Activated naive CD8-positive, alpha-beta T cell treated with anti-CD3 and anti-CD28 coated beads for 36 hours (primary cell): ENCODE results near the gene ISM1. TPM values are rescaled to one million over a fixed set of nuclear protein-coding genes. Genes with fewer than 3 reads are reported as not detected.

ENCODE experiments used
- DNase-seq: peaks from one replicate; pipeline ENCODE4 v3.0.0; 2021
- H3K27ac Mint-ChIP-seq: one replicate; pipeline ENCODE4 v1.8.0; 2022; ENCODE audit warnings: mild to moderate bottlenecking, moderate library complexity, mixed read lengths
- H3K27me3 Mint-ChIP-seq: one replicate; pipeline ENCODE4 v1.8.0; 2022; ENCODE audit warnings: mild to moderate bottlenecking, mixed read lengths
- H3K36me3 Mint-ChIP-seq: one replicate; pipeline ENCODE4 v1.8.0; 2021; ENCODE audit warnings: mild to moderate bottlenecking, mixed read lengths
- H3K4me1 Mint-ChIP-seq: one replicate; pipeline ENCODE4 v1.8.0; 2021; ENCODE audit warnings: mixed read lengths
- H3K4me3 Mint-ChIP-seq: one replicate; pipeline ENCODE4 v1.8.0; 2022; ENCODE audit warnings: mild to moderate bottlenecking, moderate library complexity, mixed read lengths
- H3K9me3 Mint-ChIP-seq: one replicate; pipeline ENCODE4 v1.8.0; 2022; ENCODE audit warnings: mixed read lengths
- total RNA-seq, 2 experiments: library from RNA; stranded (reverse); gene quantifications; one replicate each; pipeline ENCODE4 v1.2.3, GENCODE V29; 2021

Gene ISM1
- total RNA-seq, 2 experiments from 2014 or later, result 3.2 to 3.4 TPM

GRCh38 chr20:13321416-13321815 lies 100.3 kb downstream of the ISM1 start:
- Mint-ChIP-seq H3K4me3 (no peak overlapping the region), H3K27me3 (peaks cover 11% of the 10 kb centered on the region), H3K9me3 (peaks cover 7% of the 10 kb centered on the region), H3K27ac (no peak overlapping the region), H3K36me3 (no peaks in the 10 kb centered on the region), H3K4me1 (peaks cover 8% of the 10 kb centered on the region)
- DNase-seq, result no peak

GRCh38 chr20:13322198-13322597 lies 101.1 kb downstream of the ISM1 start:
- Mint-ChIP-seq H3K27me3 (peaks cover 17% of the 10 kb centered on the region), H3K4me3 (no peak overlapping the region), H3K9me3 (peaks cover 5% of the 10 kb centered on the region), H3K36me3 (no peaks in the 10 kb centered on the region), H3K27ac (no peak overlapping the region), H3K4me1 (peaks cover 8% of the 10 kb centered on the region)
- no peak for DNase-seq

GRCh38 chr20:13322621-13323020 lies 101.5 kb downstream of the ISM1 start:
- H3K4me3 Mint-ChIP-seq, result no peak overlapping the region
- no peaks in the 10 kb centered on the region for H3K36me3 Mint-ChIP-seq
- DNase-seq, result no peak
- no peak overlapping the region for H3K27ac Mint-ChIP-seq
- H3K9me3 Mint-ChIP-seq, result peaks cover 5% of the 10 kb centered on the region
- peaks cover 20% of the 10 kb centered on the region for H3K27me3 Mint-ChIP-seq
- peaks cover 8% of the 10 kb centered on the region for H3K4me1 Mint-ChIP-seq

- peaks cover 11% of the 10 kb centered on the region for H3K9me3 Mint-ChIP-seq
- DNase-seq, result no peak
- peaks cover 32% of the 10 kb centered on the region for H3K27me3 Mint-ChIP-seq
- H3K27ac Mint-ChIP-seq, result no peak overlapping the region
- H3K36me3 Mint-ChIP-seq, result no peaks in the 10 kb centered on the region
- H3K4me3 Mint-ChIP-seq, result no peak overlapping the region
- H3K4me1 Mint-ChIP-seq, result peaks cover 8% of the 10 kb centered on the region
Observed at GRCh38 chr20:13325033-13325432, 104.0 kb downstream of the ISM1 start.

GRCh38 chr20:13325796-13326340 lies 104.8 kb downstream of the ISM1 start:
- DNase-seq, result no peak
- Mint-ChIP-seq H3K36me3 (no peaks in the 10 kb centered on the region), H3K27ac (no peak overlapping the region), H3K4me3 (no peak overlapping the region), H3K27me3 (peaks cover 34% of the 10 kb centered on the region), H3K4me1 (peaks cover 8% of the 10 kb centered on the region), H3K9me3 (peaks cover 13% of the 10 kb centered on the region)

GRCh38 chr20:13331536-13331935 lies 110.5 kb downstream of the ISM1 start:
- DNase-seq, result no peak
- Mint-ChIP-seq H3K9me3 (peaks cover 14% of the 10 kb centered on the region), H3K36me3 (no peaks in the 10 kb centered on the region), H3K27ac (no peak overlapping the region), H3K27me3 (peaks cover 26% of the 10 kb centered on the region), H3K4me3 (no peak overlapping the region), H3K4me1 (peaks cover 14% of the 10 kb centered on the region)

GRCh38 chr20:13333036-13333435 lies 112.0 kb downstream of the ISM1 start:
- H3K36me3 Mint-ChIP-seq, result no peaks in the 10 kb centered on the region
- no peak overlapping the region for H3K4me3 Mint-ChIP-seq
- peaks cover 27% of the 10 kb centered on the region for H3K4me1 Mint-ChIP-seq
- no peak overlapping the region for H3K27ac Mint-ChIP-seq
- no peak for DNase-seq
- peaks cover 13% of the 10 kb centered on the region for H3K27me3 Mint-ChIP-seq
- peaks cover 7% of the 10 kb centered on the region for H3K9me3 Mint-ChIP-seq

- H3K27ac Mint-ChIP-seq, result no peak overlapping the region
- no peak for DNase-seq
- H3K4me3 Mint-ChIP-seq, result no peak overlapping the region
- H3K4me1 Mint-ChIP-seq, result peaks cover 30% of the 10 kb centered on the region
- peaks cover 3% of the 10 kb centered on the region for H3K9me3 Mint-ChIP-seq
- no peaks in the 10 kb centered on the region for H3K36me3 Mint-ChIP-seq
- H3K27me3 Mint-ChIP-seq, result peaks cover 8% of the 10 kb centered on the region
Observed at GRCh38 chr20:13333793-13334192, 112.7 kb downstream of the ISM1 start.

- H3K36me3 Mint-ChIP-seq, result no peaks in the 10 kb centered on the region
- no peak for DNase-seq
- H3K27me3 Mint-ChIP-seq, result no peaks in the 10 kb centered on the region
- H3K4me3 Mint-ChIP-seq, result no peak overlapping the region
- peaks cover 26% of the 10 kb centered on the region for H3K4me1 Mint-ChIP-seq
- no peaks in the 10 kb centered on the region for H3K9me3 Mint-ChIP-seq
- H3K27ac Mint-ChIP-seq, result peak overlapping the region; percentile 35
Observed at GRCh38 chr20:13336308-13337089, 115.4 kb downstream of the ISM1 start.

- Mint-ChIP-seq H3K36me3 (no peaks in the 10 kb centered on the region), H3K27ac (peak overlapping the region; percentile 35), H3K9me3 (no peaks in the 10 kb centered on the region), H3K27me3 (no peaks in the 10 kb centered on the region), H3K4me1 (peaks cover 21% of the 10 kb centered on the region), H3K4me3 (peak overlapping the region; percentile 4)
- DNase-seq, result peak; percentile 10
Observed at GRCh38 chr20:13337090-13337784, 116.2 kb downstream of the ISM1 start.

GRCh38 chr20:13338097-13338661 lies 117.1 kb downstream of the ISM1 start:
- H3K27ac Mint-ChIP-seq, result peak overlapping the region; percentile 59

GRCh38 chr20:13338999-13339411 lies 117.9 kb downstream of the ISM1 start:
- Mint-ChIP-seq H3K9me3 (no peaks in the 10 kb centered on the region), H3K4me1 (peaks cover 19% of the 10 kb centered on the region), H3K4me3 (no peak overlapping the region), H3K27me3 (no peaks in the 10 kb centered on the region), H3K36me3 (no peaks in the 10 kb centered on the region), H3K27ac (no peak overlapping the region)
- no peak for DNase-seq

More at GRCh38 chr20:13338097-13338661, 117.1 kb downstream of the ISM1 start:
- Mint-ChIP-seq H3K4me3 (no peak overlapping the region), H3K4me1 (peaks cover 19% of the 10 kb centered on the region), H3K27me3 (no peaks in the 10 kb centered on the region), H3K9me3 (no peaks in the 10 kb centered on the region), H3K36me3 (no peaks in the 10 kb centered on the region)
- DNase-seq, result peak; percentile 10

GRCh38 chr20:13340088-13340487 lies 119.0 kb downstream of the ISM1 start:
- Mint-ChIP-seq H3K36me3 (no peaks in the 10 kb centered on the region), H3K9me3 (no peaks in the 10 kb centered on the region), H3K27ac (no peak overlapping the region), H3K4me1 (peaks cover 19% of the 10 kb centered on the region), H3K4me3 (no peak overlapping the region), H3K27me3 (no peaks in the 10 kb centered on the region)
- no peak for DNase-seq

- no peaks in the 10 kb centered on the region for H3K36me3 Mint-ChIP-seq
Observed at GRCh38 chr20:13341737-13342393, 120.8 kb downstream of the ISM1 start.

More at GRCh38 chr20:13341737-13342393, 120.8 kb downstream of the ISM1 start:
- Mint-ChIP-seq H3K27ac (no peak overlapping the region), H3K27me3 (no peaks in the 10 kb centered on the region), H3K4me1 (peaks cover 14% of the 10 kb centered on the region), H3K4me3 (no peak overlapping the region), H3K9me3 (no peaks in the 10 kb centered on the region)
- no peak for DNase-seq
